ENCODE measurements around the gene PGA3. TPM values are rescaled to one million over a fixed set of nuclear protein-coding genes. Genes with fewer than 3 reads are reported as not detected.
"Not testable (repeated sequence)": the region's sequence is repeated elsewhere in the genome, so short reads cannot be mapped to it uniquely, and the experiment has no call there.

The PGA3 gene
- not detected for total RNA-seq

GRCh38 chr11:61202950-61203746, at the start of gene PGA3:
Gene PGA3 (plus strand): TSS chr11:61203515. CDS start chr11:61203565, 50 bp downstream.
- not testable (repeated sequence) for ATAC-seq; DNase-seq; H3K4me3 Mint-ChIP-seq; H3K36me3 Mint-ChIP-seq (ENCODE audit: insufficient read depth); H3K9me3 Mint-ChIP-seq; H3K4me1 Mint-ChIP-seq (ENCODE audit: low read depth)
- H3K27me3 Mint-ChIP-seq (ENCODE audit: low read depth), result peaks cover 11% of the 10 kb centered on the region

- Mint-ChIP-seq H3K4me1 (ENCODE audit: low read depth) (peaks cover 11% of the 10 kb centered on the region), H3K4me3 (no peak overlapping the region), H3K27me3 (ENCODE audit: low read depth) (no peaks in the 10 kb centered on the region), H3K36me3 (ENCODE audit: insufficient read depth) (peaks cover 30% of the 10 kb centered on the region), H3K9me3 (peaks cover 23% of the 10 kb centered on the region)
- ATAC-seq (no peak), DNase-seq (no peak)
Measured at GRCh38 chr11:61153593-61154095, 49.7 kb upstream of the PGA3 start.

GRCh38 chr11:61154528-61154927, 48.8 kb upstream of the PGA3 start:
- Mint-ChIP-seq H3K9me3 (peaks cover 23% of the 10 kb centered on the region), H3K36me3 (ENCODE audit: insufficient read depth) (peaks cover 30% of the 10 kb centered on the region), H3K27me3 (ENCODE audit: low read depth) (no peaks in the 10 kb centered on the region), H3K4me1 (ENCODE audit: low read depth) (peaks cover 18% of the 10 kb centered on the region), H3K4me3 (no peak overlapping the region)
- ATAC-seq (no peak), DNase-seq (no peak)

- DNase-seq (no peak), ATAC-seq (no peak)
- H3K36me3 Mint-ChIP-seq (ENCODE audit: insufficient read depth), result peaks cover 30% of the 10 kb centered on the region
- peaks cover 22% of the 10 kb centered on the region for H3K4me1 Mint-ChIP-seq (ENCODE audit: low read depth)
- peaks cover 23% of the 10 kb centered on the region for H3K9me3 Mint-ChIP-seq
- H3K4me3 Mint-ChIP-seq, result no peak overlapping the region
- no peaks in the 10 kb centered on the region for H3K27me3 Mint-ChIP-seq (ENCODE audit: low read depth)
Measured at GRCh38 chr11:61155312-61155711, 48.0 kb upstream of the PGA3 start.

GRCh38 chr11:61155741-61156140, 47.6 kb upstream of the PGA3 start:
- Mint-ChIP-seq H3K27me3 (ENCODE audit: low read depth) (no peaks in the 10 kb centered on the region), H3K36me3 (ENCODE audit: insufficient read depth) (peaks cover 30% of the 10 kb centered on the region), H3K9me3 (peaks cover 23% of the 10 kb centered on the region), H3K4me3 (no peak overlapping the region), H3K4me1 (ENCODE audit: low read depth) (peaks cover 27% of the 10 kb centered on the region)
- no peak for ATAC-seq
- no peak for DNase-seq

- H3K4me3 Mint-ChIP-seq, result no peak overlapping the region
Measured at GRCh38 chr11:61157743-61158142, 45.6 kb upstream of the PGA3 start.

GRCh38 chr11:61158691-61159381, 44.5 kb upstream of the PGA3 start:
- ATAC-seq, result no peak
- Mint-ChIP-seq H3K4me1 (ENCODE audit: low read depth) (peaks cover 45% of the 10 kb centered on the region), H3K36me3 (ENCODE audit: insufficient read depth) (peaks cover 27% of the 10 kb centered on the region), H3K4me3 (peak overlapping the region; percentile 16), H3K9me3 (peaks cover 23% of the 10 kb centered on the region), H3K27me3 (ENCODE audit: low read depth) (no peaks in the 10 kb centered on the region)
- DNase-seq, result no peak

More at GRCh38 chr11:61157743-61158142, 45.6 kb upstream of the PGA3 start:
- peaks cover 39% of the 10 kb centered on the region for H3K4me1 Mint-ChIP-seq (ENCODE audit: low read depth)
- H3K27me3 Mint-ChIP-seq (ENCODE audit: low read depth), result no peaks in the 10 kb centered on the region
- DNase-seq, result no peak
- H3K36me3 Mint-ChIP-seq (ENCODE audit: insufficient read depth), result peaks cover 27% of the 10 kb centered on the region
- no peak for ATAC-seq
- peaks cover 23% of the 10 kb centered on the region for H3K9me3 Mint-ChIP-seq

- Mint-ChIP-seq H3K4me3 (peak overlapping the region; percentile 83), H3K27me3 (ENCODE audit: low read depth) (no peaks in the 10 kb centered on the region), H3K9me3 (peaks cover 7% of the 10 kb centered on the region), H3K36me3 (ENCODE audit: insufficient read depth) (peaks cover 13% of the 10 kb centered on the region), H3K4me1 (ENCODE audit: low read depth) (peaks cover 56% of the 10 kb centered on the region)
- DNase-seq, result no peak
- no peak for ATAC-seq
Measured at GRCh38 chr11:61160487-61161189, 42.7 kb upstream of the PGA3 start.

GRCh38 chr11:61161190-61162091, 41.9 kb upstream of the PGA3 start, which contains the start of gene VPS37C:
Gene VPS37C (minus strand): TSS chr11:61161426. CDS start chr11:61138829, 22,597 bp downstream.
- peaks cover 10% of the 10 kb centered on the region for H3K36me3 Mint-ChIP-seq (ENCODE audit: insufficient read depth)
- no peaks in the 10 kb centered on the region for H3K27me3 Mint-ChIP-seq (ENCODE audit: low read depth)
- peak within 1 kb of the TSS; percentile 89 for H3K4me3 Mint-ChIP-seq
- DNase-seq (peak; percentile 86), ATAC-seq (peak; percentile 84 to 86)
- H3K9me3 Mint-ChIP-seq, result peaks cover 3% of the 10 kb centered on the region
- peaks cover 56% of the 10 kb centered on the region for H3K4me1 Mint-ChIP-seq (ENCODE audit: low read depth)

- Mint-ChIP-seq H3K36me3 (ENCODE audit: insufficient read depth) (peaks cover 3% of the 10 kb centered on the region), H3K27me3 (ENCODE audit: low read depth) (no peaks in the 10 kb centered on the region), H3K9me3 (no peaks in the 10 kb centered on the region), H3K4me3 (peak overlapping the region; percentile 89), H3K4me1 (ENCODE audit: low read depth) (peaks cover 57% of the 10 kb centered on the region)
- no peak for DNase-seq
- no peak for ATAC-seq
Measured at GRCh38 chr11:61162092-61162941, 41.0 kb upstream of the PGA3 start.

- H3K36me3 Mint-ChIP-seq (ENCODE audit: insufficient read depth), result no peaks in the 10 kb centered on the region
- H3K9me3 Mint-ChIP-seq, result no peaks in the 10 kb centered on the region
- no peaks in the 10 kb centered on the region for H3K27me3 Mint-ChIP-seq (ENCODE audit: low read depth)
- no peak for ATAC-seq
- no peak for DNase-seq
- no peak overlapping the region for H3K4me3 Mint-ChIP-seq
- H3K4me1 Mint-ChIP-seq (ENCODE audit: low read depth), result peaks cover 58% of the 10 kb centered on the region
Measured at GRCh38 chr11:61163021-61163420, 40.3 kb upstream of the PGA3 start.

GRCh38 chr11:61163714-61164605, 39.4 kb upstream of the PGA3 start:
- ATAC-seq, result no peak
- DNase-seq, result no peak
- Mint-ChIP-seq H3K4me3 (no peak overlapping the region), H3K36me3 (ENCODE audit: insufficient read depth) (no peaks in the 10 kb centered on the region), H3K9me3 (no peaks in the 10 kb centered on the region), H3K27me3 (ENCODE audit: low read depth) (no peaks in the 10 kb centered on the region), H3K4me1 (ENCODE audit: low read depth) (peaks cover 52% of the 10 kb centered on the region)

Measured in activated T-cell treated with anti-CD3 and anti-CD28 coated beads, Interleukin-2, amount 50 U/mL, for 4 hours (primary cell).